A673 (cell line): ENCODE data around the gene SERGEF.

Experiments
- EZH2 ChIP-seq: fragments of 200-600 bp; sonication (generic); IDR thresholded peaks from 2 replicates; pipeline ENCODE4 v1.6.1; 2017; ENCODE audit warnings: borderline replicate concordance, low read depth, mild to moderate bottlenecking, mixed read lengths, antibody characterized with exemption, low read length; ENCODE audit not compliant: poor library complexity, severe bottlenecking
- TF ChIP-seq, protein P1 (sequence below): fragments of 300-800, 200-600 bp; sonication (generic); conservative IDR thresholded peaks from 2 replicates; pipeline ENCODE4 v1.5.1; 2017; ENCODE audit warnings: low read depth, mild to moderate bottlenecking, antibody characterized with exemption, low read length, moderate library complexity, mixed read lengths

GRCh38 chr11:18027475-18027874 lies 14.6 kb upstream of the SERGEF start:
- TF ChIP-seq, protein P1, sequence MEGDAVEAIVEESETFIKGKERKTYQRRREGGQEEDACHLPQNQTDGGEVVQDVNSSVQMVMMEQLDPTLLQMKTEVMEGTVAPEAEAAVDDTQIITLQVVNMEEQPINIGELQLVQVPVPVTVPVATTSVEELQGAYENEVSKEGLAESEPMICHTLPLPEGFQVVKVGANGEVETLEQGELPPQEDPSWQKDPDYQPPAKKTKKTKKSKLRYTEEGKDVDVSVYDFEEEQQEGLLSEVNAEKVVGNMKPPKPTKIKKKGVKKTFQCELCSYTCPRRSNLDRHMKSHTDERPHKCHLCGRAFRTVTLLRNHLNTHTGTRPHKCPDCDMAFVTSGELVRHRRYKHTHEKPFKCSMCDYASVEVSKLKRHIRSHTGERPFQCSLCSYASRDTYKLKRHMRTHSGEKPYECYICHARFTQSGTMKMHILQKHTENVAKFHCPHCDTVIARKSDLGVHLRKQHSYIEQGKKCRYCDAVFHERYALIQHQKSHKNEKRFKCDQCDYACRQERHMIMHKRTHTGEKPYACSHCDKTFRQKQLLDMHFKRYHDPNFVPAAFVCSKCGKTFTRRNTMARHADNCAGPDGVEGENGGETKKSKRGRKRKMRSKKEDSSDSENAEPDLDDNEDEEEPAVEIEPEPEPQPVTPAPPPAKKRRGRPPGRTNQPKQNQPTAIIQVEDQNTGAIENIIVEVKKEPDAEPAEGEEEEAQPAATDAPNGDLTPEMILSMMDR, result no peak
- TF ChIP-seq EZH2, result no peak
